ENCODE measurements around the gene POLD3.

The POLD3 gene

GRCh38 chr11:74672332-74672955, 80.1 kb downstream of the POLD3 start:
- H3K27ac ChIP-seq (ENCODE audit: insufficient read depth, low read depth, low read length, poor library complexity, severe bottlenecking): no peak overlapping the region

GRCh38 chr11:74672956-74673692, 80.7 kb downstream of the POLD3 start:
- no peaks in the 10 kb centered on the region for H3K4me1 ChIP-seq (ENCODE audit: control insufficient read depth, insufficient read depth, low read length)
- H3K4me3 ChIP-seq (ENCODE audit: insufficient read depth, low read depth, low read length): no peak overlapping the region
- no peaks in the 10 kb centered on the region for H3K9me3 ChIP-seq (ENCODE audit: control insufficient read depth, low read length)
- H3K27ac ChIP-seq (ENCODE audit: insufficient read depth, low read depth, low read length, poor library complexity, severe bottlenecking): no peak overlapping the region
- H3K36me3 ChIP-seq (ENCODE audit: control insufficient read depth, insufficient read depth, low read length): no peaks in the 10 kb centered on the region
- WGBS, 2 experiments: 93 to 94% methylated on average over 12 of the region's 12 CpGs
- H3K27me3 ChIP-seq (ENCODE audit: control insufficient read depth, insufficient read depth, low read length, poor library complexity, severe bottlenecking): no peaks in the 10 kb centered on the region

More at GRCh38 chr11:74672332-74672955, 80.1 kb downstream of the POLD3 start:
- no peaks in the 10 kb centered on the region for H3K36me3 ChIP-seq (ENCODE audit: control insufficient read depth, insufficient read depth, low read length)
- 78 to 79% methylated on average over 4 of the region's 4 CpGs for WGBS, 2 experiments
- H3K4me1 ChIP-seq (ENCODE audit: control insufficient read depth, insufficient read depth, low read length): no peaks in the 10 kb centered on the region
- no peaks in the 10 kb centered on the region for H3K9me3 ChIP-seq (ENCODE audit: control insufficient read depth, low read length)
- no peaks in the 10 kb centered on the region for H3K27me3 ChIP-seq (ENCODE audit: control insufficient read depth, insufficient read depth, low read length, poor library complexity, severe bottlenecking)
- no peak overlapping the region for H3K4me3 ChIP-seq (ENCODE audit: insufficient read depth, low read depth, low read length)

DNA sequence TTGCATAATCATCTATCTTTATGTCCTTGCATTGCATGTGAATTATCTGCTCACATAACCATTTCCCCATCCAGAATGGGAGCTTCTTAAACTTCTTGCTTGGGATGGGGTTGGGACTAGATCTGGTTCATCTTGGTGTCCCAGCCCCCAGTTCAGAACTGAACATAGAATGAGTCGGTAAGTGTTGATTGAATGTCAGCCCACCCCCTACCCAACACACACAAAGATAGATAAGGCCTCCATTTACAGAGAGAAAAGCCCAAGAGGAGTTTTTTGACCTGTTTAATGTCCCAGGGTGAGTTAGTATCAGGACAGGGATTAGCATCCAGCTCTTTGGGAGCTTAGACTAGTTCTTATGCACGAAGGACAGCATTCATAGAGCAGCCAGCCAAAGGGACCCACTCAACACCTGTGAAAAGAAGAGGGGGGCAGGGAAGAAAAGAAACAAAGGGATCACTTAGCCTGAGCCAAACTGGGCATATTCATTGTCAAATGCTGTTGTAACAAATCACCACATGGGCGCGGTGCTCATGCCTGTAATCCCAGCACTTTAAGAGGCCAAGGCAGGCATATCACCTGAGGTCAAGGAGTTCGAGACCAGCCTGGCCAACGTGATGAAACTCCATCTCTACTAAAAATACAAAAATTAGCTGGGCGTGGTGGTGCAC, 81.4 kb downstream of the POLD3 start:
- no peaks in the 10 kb centered on the region for H3K27me3 ChIP-seq (ENCODE audit: control insufficient read depth, insufficient read depth, low read length, poor library complexity, severe bottlenecking)
- H3K4me1 ChIP-seq (ENCODE audit: control insufficient read depth, insufficient read depth, low read length): no peaks in the 10 kb centered on the region
- no peaks in the 10 kb centered on the region for H3K9me3 ChIP-seq (ENCODE audit: control insufficient read depth, low read length)
- no peak overlapping the region for H3K27ac ChIP-seq (ENCODE audit: insufficient read depth, low read depth, low read length, poor library complexity, severe bottlenecking)
- H3K36me3 ChIP-seq (ENCODE audit: control insufficient read depth, insufficient read depth, low read length): no peaks in the 10 kb centered on the region
- H3K4me3 ChIP-seq (ENCODE audit: insufficient read depth, low read depth, low read length): no peak overlapping the region
- WGBS, 2 experiments: 85 to 89% methylated on average over 6 to 7 of the region's 7 CpGs

GRCh38 chr11:74675761-74676160, 83.4 kb downstream of the POLD3 start:
- Histone ChIP-seq H3K9me3 (ENCODE audit: control insufficient read depth, low read length) (no peaks in the 10 kb centered on the region), H3K27ac (ENCODE audit: insufficient read depth, low read depth, low read length, poor library complexity, severe bottlenecking) (no peak overlapping the region), H3K4me3 (ENCODE audit: insufficient read depth, low read depth, low read length) (no peak overlapping the region)

DNA sequence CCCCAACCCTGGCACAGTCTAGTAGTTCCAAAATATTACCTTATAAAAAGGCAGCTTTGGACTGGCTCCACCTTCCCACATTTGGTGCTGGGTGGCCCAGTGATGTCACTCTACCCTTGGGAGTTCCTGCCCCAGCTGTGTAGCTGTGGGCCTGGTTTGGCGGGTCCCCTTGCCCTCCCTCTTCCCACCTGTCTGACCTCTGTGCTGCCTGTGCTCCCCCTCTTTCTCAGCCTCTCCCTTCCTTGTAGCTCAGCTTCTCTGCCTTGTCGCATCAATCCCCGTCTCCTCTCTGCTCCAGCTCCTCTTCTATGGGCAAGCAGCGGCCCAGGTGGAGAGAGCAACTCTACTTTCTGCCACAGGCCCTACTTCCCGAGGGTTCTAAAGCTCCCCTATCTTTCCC, 84.2 kb downstream of the POLD3 start:
- H3K27me3 ChIP-seq (ENCODE audit: control insufficient read depth, insufficient read depth, low read length, poor library complexity, severe bottlenecking): no peaks in the 10 kb centered on the region
- H3K36me3 ChIP-seq (ENCODE audit: control insufficient read depth, insufficient read depth, low read length): no peaks in the 10 kb centered on the region
- no peak overlapping the region for H3K4me3 ChIP-seq (ENCODE audit: insufficient read depth, low read depth, low read length)
- no peak overlapping the region for H3K27ac ChIP-seq (ENCODE audit: insufficient read depth, low read depth, low read length, poor library complexity, severe bottlenecking)
- no peaks in the 10 kb centered on the region for H3K4me1 ChIP-seq (ENCODE audit: control insufficient read depth, insufficient read depth, low read length)
- no peaks in the 10 kb centered on the region for H3K9me3 ChIP-seq (ENCODE audit: control insufficient read depth, low read length)
- WGBS, 2 experiments: 88 to 92% methylated on average over 5 of the region's 5 CpGs

More at GRCh38 chr11:74675761-74676160, 83.4 kb downstream of the POLD3 start:
- H3K36me3 ChIP-seq (ENCODE audit: control insufficient read depth, insufficient read depth, low read length): no peaks in the 10 kb centered on the region
- H3K4me1 ChIP-seq (ENCODE audit: control insufficient read depth, insufficient read depth, low read length): no peaks in the 10 kb centered on the region
- 92 to 95% methylated on average over 3 of the region's 3 CpGs for WGBS, 2 experiments
- no peaks in the 10 kb centered on the region for H3K27me3 ChIP-seq (ENCODE audit: control insufficient read depth, insufficient read depth, low read length, poor library complexity, severe bottlenecking)

GRCh38 chr11:74677131-74677530, 84.7 kb downstream of the POLD3 start:
- Histone ChIP-seq H3K27ac (ENCODE audit: insufficient read depth, low read depth, low read length, poor library complexity, severe bottlenecking) (no peak overlapping the region), H3K36me3 (ENCODE audit: control insufficient read depth, insufficient read depth, low read length) (no peaks in the 10 kb centered on the region), H3K9me3 (ENCODE audit: control insufficient read depth, low read length) (no peaks in the 10 kb centered on the region), H3K27me3 (ENCODE audit: control insufficient read depth, insufficient read depth, low read length, poor library complexity, severe bottlenecking) (no peaks in the 10 kb centered on the region), H3K4me1 (ENCODE audit: control insufficient read depth, insufficient read depth, low read length) (no peaks in the 10 kb centered on the region), H3K4me3 (ENCODE audit: insufficient read depth, low read depth, low read length) (no peak overlapping the region)
- WGBS, 2 experiments: 96 to 99% methylated on average over 6 of the region's 6 CpGs

DNA sequence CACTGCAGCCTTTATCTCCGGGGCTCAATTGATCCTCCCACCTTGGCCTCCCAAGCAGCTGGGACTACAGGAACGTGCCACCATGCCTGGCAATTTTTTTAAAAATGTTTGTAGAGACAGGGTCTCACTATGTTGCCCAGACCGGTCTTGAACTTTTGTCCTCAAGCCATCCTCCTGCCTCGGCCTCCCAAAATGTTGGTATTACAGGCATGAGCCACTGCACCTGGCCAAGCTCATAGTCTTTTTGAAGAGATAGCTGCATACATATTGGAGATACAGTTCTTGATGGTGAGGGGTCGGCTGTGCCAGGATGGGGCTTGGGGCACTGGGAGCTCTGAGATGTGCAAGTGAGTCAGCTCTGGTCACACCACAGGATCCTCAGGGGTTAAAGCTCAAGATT, 85.7 kb downstream of the POLD3 start:
- WGBS, 2 experiments: 91 to 94% methylated on average over 5 of the region's 5 CpGs
- H3K9me3 ChIP-seq (ENCODE audit: control insufficient read depth, low read length): no peaks in the 10 kb centered on the region
- peaks cover 7% of the 10 kb centered on the region for H3K27me3 ChIP-seq (ENCODE audit: control insufficient read depth, insufficient read depth, low read length, poor library complexity, severe bottlenecking)
- no peaks in the 10 kb centered on the region for H3K36me3 ChIP-seq (ENCODE audit: control insufficient read depth, insufficient read depth, low read length)
- no peak overlapping the region for H3K27ac ChIP-seq (ENCODE audit: insufficient read depth, low read depth, low read length, poor library complexity, severe bottlenecking)
- no peaks in the 10 kb centered on the region for H3K4me1 ChIP-seq (ENCODE audit: control insufficient read depth, insufficient read depth, low read length)
- no peak overlapping the region for H3K4me3 ChIP-seq (ENCODE audit: insufficient read depth, low read depth, low read length)

DNA sequence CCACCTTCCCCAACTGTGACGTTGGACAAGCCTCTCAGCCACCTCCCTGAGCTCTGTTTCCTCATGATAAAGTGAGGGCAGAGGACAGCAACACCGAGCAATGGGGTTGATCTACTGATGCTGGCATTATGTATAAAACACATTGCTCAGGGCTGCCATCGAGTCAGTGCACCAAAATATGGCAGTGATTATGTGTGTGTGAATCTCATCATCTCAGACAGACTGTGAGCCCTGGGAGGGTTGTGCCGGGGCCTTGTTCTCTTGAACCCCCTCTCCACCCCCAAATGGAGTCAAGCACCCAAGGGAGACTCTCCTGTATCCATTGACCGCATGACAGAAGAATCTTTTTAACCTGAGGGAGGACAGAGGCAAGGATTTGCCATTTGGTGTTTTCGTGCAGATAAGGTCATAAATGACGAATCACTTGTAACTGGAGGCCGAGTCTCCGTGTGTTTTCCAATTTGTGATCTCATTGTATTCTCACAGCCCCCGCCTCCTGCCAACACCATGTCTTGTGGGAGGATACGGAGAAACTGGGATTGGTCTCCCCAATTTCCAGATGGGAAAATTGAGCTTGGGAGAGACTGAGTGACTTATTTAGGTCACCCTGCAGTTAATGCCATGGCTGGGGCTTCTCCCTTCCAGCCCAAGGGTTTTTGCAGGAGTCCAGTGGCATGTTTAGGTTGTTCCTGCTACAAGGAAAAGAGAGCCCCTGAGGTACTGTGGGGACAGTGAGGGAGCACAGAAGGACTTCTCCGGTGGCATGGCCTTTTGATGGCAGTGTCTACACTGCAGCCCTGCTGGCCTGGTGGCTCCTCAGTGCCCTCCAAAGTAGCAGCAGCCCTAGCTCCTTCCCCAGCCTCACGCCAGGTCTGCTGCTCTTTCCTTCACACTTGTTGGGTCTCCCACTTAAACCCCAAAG, 86.5 kb downstream of the POLD3 start:
- H3K9me3 ChIP-seq (ENCODE audit: control insufficient read depth, low read length): no peaks in the 10 kb centered on the region
- peaks cover 14% of the 10 kb centered on the region for H3K27me3 ChIP-seq (ENCODE audit: control insufficient read depth, insufficient read depth, low read length, poor library complexity, severe bottlenecking)
- H3K27ac ChIP-seq (ENCODE audit: insufficient read depth, low read depth, low read length, poor library complexity, severe bottlenecking): no peak overlapping the region
- H3K4me3 ChIP-seq (ENCODE audit: insufficient read depth, low read depth, low read length): no peak overlapping the region
- WGBS, 2 experiments: 92% methylated on average over 13 of the region's 13 CpGs
- no peaks in the 10 kb centered on the region for H3K36me3 ChIP-seq (ENCODE audit: control insufficient read depth, insufficient read depth, low read length)
- no peaks in the 10 kb centered on the region for H3K4me1 ChIP-seq (ENCODE audit: control insufficient read depth, insufficient read depth, low read length)

- Histone ChIP-seq H3K9me3 (ENCODE audit: control insufficient read depth, low read length) (no peaks in the 10 kb centered on the region), H3K4me1 (ENCODE audit: control insufficient read depth, insufficient read depth, low read length) (no peaks in the 10 kb centered on the region), H3K36me3 (ENCODE audit: control insufficient read depth, insufficient read depth, low read length) (no peaks in the 10 kb centered on the region), H3K27ac (ENCODE audit: insufficient read depth, low read depth, low read length, poor library complexity, severe bottlenecking) (no peak overlapping the region), H3K27me3 (ENCODE audit: control insufficient read depth, insufficient read depth, low read length, poor library complexity, severe bottlenecking) (peaks cover 15% of the 10 kb centered on the region), H3K4me3 (ENCODE audit: insufficient read depth, low read depth, low read length) (no peak overlapping the region)
- WGBS, 2 experiments: 88 to 90% methylated on average over 3 of the region's 3 CpGs
Observed at GRCh38 chr11:74679513-74679865, 87.1 kb downstream of the POLD3 start.

Measured in ectodermal cell (in vitro differentiated cells).